Measurements from ENCODE around the gene SPIN4. TPM values are rescaled to one million over a fixed set of nuclear protein-coding genes. Genes with fewer than 3 reads are reported as not detected.

Gene SPIN4
- total and polyA plus RNA-seq, 4 donors = 0.68 to 9.2 (median 1.1) TPM

- Histone ChIP-seq H3K4me1 (ENCODE audit: control insufficient read depth in 4 of 4, insufficient read depth in 4 of 4, low read length in 3 of 4) (no peaks in the 10 kb centered on the region), H3K27ac (ENCODE audit: low read depth in 1 of 2, low read length in 2 of 2) (no peak overlapping the region), H3K9me3 (ENCODE audit: control insufficient read depth in 4 of 4, low read length in 3 of 4) (peaks cover 0 to 8% (median 2%) of the 10 kb centered on the region in 4 donors), H3K36me3 (ENCODE audit: control insufficient read depth in 4 of 4, insufficient read depth in 3 of 4, low read depth in 1 of 4, low read length in 3 of 4) (no peaks in the 10 kb centered on the region), H3K4me3 (ENCODE audit: low read depth in 1 of 3, low read length in 3 of 3) (no peak overlapping the region), H3K9ac (ENCODE audit: low read depth in 1 of 2, low read length in 2 of 2) (no peak overlapping the region), H3K27me3 (ENCODE audit: control insufficient read depth in 4 of 4, insufficient read depth in 4 of 4, low read length in 3 of 4) (no peaks in the 10 kb centered on the region)
- 76% methylated on average over 2 of the region's 2 CpGs for WGBS
- DNase-seq (ENCODE audit: low spot score) = no peak
- TF ChIP-seq ATF3 (IDR thresholded peaks at IDR 0.05) = no peak
- no peak for TF ChIP-seq NR2F2 (IDR thresholded peaks at IDR 0.05)
- TF ChIP-seq, protein P1, sequence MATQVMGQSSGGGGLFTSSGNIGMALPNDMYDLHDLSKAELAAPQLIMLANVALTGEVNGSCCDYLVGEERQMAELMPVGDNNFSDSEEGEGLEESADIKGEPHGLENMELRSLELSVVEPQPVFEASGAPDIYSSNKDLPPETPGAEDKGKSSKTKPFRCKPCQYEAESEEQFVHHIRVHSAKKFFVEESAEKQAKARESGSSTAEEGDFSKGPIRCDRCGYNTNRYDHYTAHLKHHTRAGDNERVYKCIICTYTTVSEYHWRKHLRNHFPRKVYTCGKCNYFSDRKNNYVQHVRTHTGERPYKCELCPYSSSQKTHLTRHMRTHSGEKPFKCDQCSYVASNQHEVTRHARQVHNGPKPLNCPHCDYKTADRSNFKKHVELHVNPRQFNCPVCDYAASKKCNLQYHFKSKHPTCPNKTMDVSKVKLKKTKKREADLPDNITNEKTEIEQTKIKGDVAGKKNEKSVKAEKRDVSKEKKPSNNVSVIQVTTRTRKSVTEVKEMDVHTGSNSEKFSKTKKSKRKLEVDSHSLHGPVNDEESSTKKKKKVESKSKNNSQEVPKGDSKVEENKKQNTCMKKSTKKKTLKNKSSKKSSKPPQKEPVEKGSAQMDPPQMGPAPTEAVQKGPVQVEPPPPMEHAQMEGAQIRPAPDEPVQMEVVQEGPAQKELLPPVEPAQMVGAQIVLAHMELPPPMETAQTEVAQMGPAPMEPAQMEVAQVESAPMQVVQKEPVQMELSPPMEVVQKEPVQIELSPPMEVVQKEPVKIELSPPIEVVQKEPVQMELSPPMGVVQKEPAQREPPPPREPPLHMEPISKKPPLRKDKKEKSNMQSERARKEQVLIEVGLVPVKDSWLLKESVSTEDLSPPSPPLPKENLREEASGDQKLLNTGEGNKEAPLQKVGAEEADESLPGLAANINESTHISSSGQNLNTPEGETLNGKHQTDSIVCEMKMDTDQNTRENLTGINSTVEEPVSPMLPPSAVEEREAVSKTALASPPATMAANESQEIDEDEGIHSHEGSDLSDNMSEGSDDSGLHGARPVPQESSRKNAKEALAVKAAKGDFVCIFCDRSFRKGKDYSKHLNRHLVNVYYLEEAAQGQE (IDR thresholded peaks at IDR 0.05) = no peak
- no peak for TF ChIP-seq SP1 (IDR thresholded peaks at IDR 0.05)
- no peak for TF ChIP-seq FOXA2 (IDR thresholded peaks at IDR 0.05)
- TF ChIP-seq TAF1 (conservative IDR thresholded peaks at IDR 0.05) = no peak
- TF ChIP-seq YY1 (IDR thresholded peaks at IDR 0.05) = no peak
- TF ChIP-seq JUND (IDR thresholded peaks at IDR 0.05) = no peak
- TF ChIP-seq, protein P2, sequence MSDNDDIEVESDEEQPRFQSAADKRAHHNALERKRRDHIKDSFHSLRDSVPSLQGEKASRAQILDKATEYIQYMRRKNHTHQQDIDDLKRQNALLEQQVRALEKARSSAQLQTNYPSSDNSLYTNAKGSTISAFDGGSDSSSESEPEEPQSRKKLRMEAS (IDR thresholded peaks at IDR 0.05) = no peak
- TF ChIP-seq HNF4A (conservative IDR thresholded peaks at IDR 0.05) = no peak
- no peak for TF ChIP-seq RXRA (IDR thresholded peaks at IDR 0.05)
- TF ChIP-seq, protein P3, sequence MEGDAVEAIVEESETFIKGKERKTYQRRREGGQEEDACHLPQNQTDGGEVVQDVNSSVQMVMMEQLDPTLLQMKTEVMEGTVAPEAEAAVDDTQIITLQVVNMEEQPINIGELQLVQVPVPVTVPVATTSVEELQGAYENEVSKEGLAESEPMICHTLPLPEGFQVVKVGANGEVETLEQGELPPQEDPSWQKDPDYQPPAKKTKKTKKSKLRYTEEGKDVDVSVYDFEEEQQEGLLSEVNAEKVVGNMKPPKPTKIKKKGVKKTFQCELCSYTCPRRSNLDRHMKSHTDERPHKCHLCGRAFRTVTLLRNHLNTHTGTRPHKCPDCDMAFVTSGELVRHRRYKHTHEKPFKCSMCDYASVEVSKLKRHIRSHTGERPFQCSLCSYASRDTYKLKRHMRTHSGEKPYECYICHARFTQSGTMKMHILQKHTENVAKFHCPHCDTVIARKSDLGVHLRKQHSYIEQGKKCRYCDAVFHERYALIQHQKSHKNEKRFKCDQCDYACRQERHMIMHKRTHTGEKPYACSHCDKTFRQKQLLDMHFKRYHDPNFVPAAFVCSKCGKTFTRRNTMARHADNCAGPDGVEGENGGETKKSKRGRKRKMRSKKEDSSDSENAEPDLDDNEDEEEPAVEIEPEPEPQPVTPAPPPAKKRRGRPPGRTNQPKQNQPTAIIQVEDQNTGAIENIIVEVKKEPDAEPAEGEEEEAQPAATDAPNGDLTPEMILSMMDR (IDR thresholded peaks at IDR 0.05; ENCODE audit: low read depth, low read length, missing input control) = no peak
- TF ChIP-seq GABPA (IDR thresholded peaks at IDR 0.05 in 1 of 2, conservative IDR thresholded peaks at IDR 0.05 in 1 of 2) = no peak
- no peak for TF ChIP-seq HNF4G (IDR thresholded peaks at IDR 0.05)
- TF ChIP-seq ZBTB33 (IDR thresholded peaks at IDR 0.05) = no peak
- no peak for TF ChIP-seq FOXA1 (IDR thresholded peaks at IDR 0.05)
- no peak for TF ChIP-seq EGR1 (IDR thresholded peaks at IDR 0.05; ENCODE audit: low read depth in 2 of 2)
- no peak for TF ChIP-seq RAD21 (IDR thresholded peaks at IDR 0.05)
Observed at GRCh38 chrX:63361494-63361893, 10.4 kb upstream of the SPIN4 start.
